Skeletal muscle cell (primary cell): ENCODE data around the gene MEGF9.
A peak's percentile ranks its signal among the peaks of the same experiment; 100 is the strongest.

Source experiments
- DNase-seq: peaks from one replicate; pipeline ENCODE4 v3.0.0-alpha.2; 2010; ENCODE audit warnings: low read depth
- H3K4me3 ChIP-seq: 2 replicates; pipeline ENCODE4 v1.5.1; 2011; ENCODE audit warnings: low read depth, mild to moderate bottlenecking, control low read depth, low read length, moderate library complexity

MEGF9 gene

GRCh38 chr9:120710110-120710981 lies 3.9 kb downstream of the MEGF9 start:
- H3K4me3 ChIP-seq: no peak overlapping the region
- no peak for DNase-seq

- no peak overlapping the region for H3K4me3 ChIP-seq
- no peak for DNase-seq
Observed at GRCh38 chr9:120708526-120709224, 5.6 kb downstream of the MEGF9 start.

GRCh38 chr9:120707170-120707569 lies 7.1 kb downstream of the MEGF9 start:
- DNase-seq: no peak
- no peak overlapping the region for H3K4me3 ChIP-seq

GRCh38 chr9:120705174-120705573 lies 9.1 kb downstream of the MEGF9 start:
- no peak for DNase-seq
- H3K4me3 ChIP-seq: no peak overlapping the region

GRCh38 chr9:120702075-120702474 lies 12.2 kb downstream of the MEGF9 start:
- H3K4me3 ChIP-seq: no peak overlapping the region
- no peak for DNase-seq

GRCh38 chr9:120701248-120701647 lies 13.0 kb downstream of the MEGF9 start:
- no peak for DNase-seq
- H3K4me3 ChIP-seq: no peak overlapping the region

GRCh38 chr9:120698766-120699165 lies 15.5 kb downstream of the MEGF9 start:
- no peak overlapping the region for H3K4me3 ChIP-seq
- no peak for DNase-seq

- no peak overlapping the region for H3K4me3 ChIP-seq
- DNase-seq: no peak
Observed at GRCh38 chr9:120697448-120697847, 16.8 kb downstream of the MEGF9 start.

- no peak overlapping the region for H3K4me3 ChIP-seq
- no peak for DNase-seq
Observed at GRCh38 chr9:120696551-120697230, 17.6 kb downstream of the MEGF9 start.

GRCh38 chr9:120694559-120694958 lies 19.7 kb downstream of the MEGF9 start:
- no peak for DNase-seq
- no peak overlapping the region for H3K4me3 ChIP-seq

- no peak overlapping the region for H3K4me3 ChIP-seq
- no peak for DNase-seq
Observed at GRCh38 chr9:120693700-120694008, 20.6 kb downstream of the MEGF9 start.

GRCh38 chr9:120692901-120693699 lies 21.2 kb downstream of the MEGF9 start:
- DNase-seq: peak; percentile 66

GRCh38 chr9:120690372-120690771 lies 23.9 kb downstream of the MEGF9 start:
- H3K4me3 ChIP-seq: no peak overlapping the region
- DNase-seq: no peak

More at GRCh38 chr9:120692901-120693699, 21.2 kb downstream of the MEGF9 start:
- H3K4me3 ChIP-seq: no peak overlapping the region

GRCh38 chr9:120689860-120690259 lies 24.4 kb downstream of the MEGF9 start:
- peak; percentile 60 for DNase-seq
- no peak overlapping the region for H3K4me3 ChIP-seq

GRCh38 chr9:120688758-120689157 lies 25.5 kb downstream of the MEGF9 start:
- no peak for DNase-seq
- no peak overlapping the region for H3K4me3 ChIP-seq

GRCh38 chr9:120683150-120683549 lies 31.1 kb downstream of the MEGF9 start:
- no peak overlapping the region for H3K4me3 ChIP-seq
- no peak for DNase-seq

GRCh38 chr9:120681121-120681520 lies 33.1 kb downstream of the MEGF9 start:
- no peak for DNase-seq
- no peak overlapping the region for H3K4me3 ChIP-seq

GRCh38 chr9:120680579-120680978 lies 33.7 kb downstream of the MEGF9 start:
- no peak overlapping the region for H3K4me3 ChIP-seq
- DNase-seq: no peak

GRCh38 chr9:120680161-120680560 lies 34.1 kb downstream of the MEGF9 start:
- DNase-seq: no peak
- no peak overlapping the region for H3K4me3 ChIP-seq

GRCh38 chr9:120677965-120678364 lies 36.3 kb downstream of the MEGF9 start:
- DNase-seq: no peak
- no peak overlapping the region for H3K4me3 ChIP-seq
